HCT116 (cell line): ENCODE data around the gene MYH14. TPM values are rescaled to one million over a fixed set of nuclear protein-coding genes. Genes with fewer than 3 reads are reported as not detected.

ENCODE experiments used
- ATAC-seq: fragments of 200-7000 bp; cut with Tn5 transposase; 2 replicates; pipeline ENCODE4 v1.9.1; 2020; ENCODE audit warnings: mild to moderate bottlenecking, moderate library complexity
- BruUV-seq: library from RNA; stranded (reverse); fragments of 400-500 nt; replicated peaks from 2 replicates; lab custom pipeline; 2021; lab: Mats Ljungman, UMichigan
- CTCF ChIA-PET: fragments of 300-600 bp; sonication (Branson Sonifier 250); formaldehyde crosslinking; loops from one replicate; lab custom pipeline; 2021; ENCODE audit warnings: antibody characterized with exemption; lab: Charles Lee
- POLR2A ChIA-PET: fragments of 300-600, 350-600 bp; sonication (Branson Sonifier 250); formaldehyde crosslinking; loops from one replicate; lab custom pipeline; 2021; ENCODE audit warnings: antibody characterized with exemption; lab: Charles Lee
- RAD21 ChIA-PET, 2 experiments: fragments of 300-600 bp; sonication (Branson Sonifier 250); formaldehyde crosslinking; loops; one replicate each; lab custom pipeline; 2023; ENCODE audit warnings: low total read pairs in 2 of 2; ENCODE audit not compliant: uncharacterized antibody in 2 of 2, unreplicated experiment in 2 of 2, low non-redundant PET in 1 of 2; lab: Charles Lee
- DNase-seq: peaks from one replicate; pipeline ENCODE4 v3.0.0-alpha.2; 2010; ENCODE audit warnings: low read depth, low spot score
- H2AFZ ChIP-seq: fragments of 200-600 bp; shearing (Covaris generic), sonication (generic); 2 replicates; pipeline ENCODE4 v1.6.1; 2017; ENCODE audit warnings: low read depth, mixed run types, mixed read lengths, antibody characterized with exemption, low read length; ENCODE audit not compliant: poor library complexity, severe bottlenecking
- H3K27ac ChIP-seq: 2 replicates; pipeline ENCODE4 v1.5.1; 2012; ENCODE audit warnings: low read depth, low read length
- H3K27me3 ChIP-seq: fragments of 200-600 bp; sonication (generic); 2 replicates; pipeline ENCODE4 v1.6.1; 2016; ENCODE audit warnings: mixed run types, low read length, mixed read lengths; ENCODE audit not compliant: insufficient read depth
- H3K36me3 ChIP-seq, 2 experiments: fragments of 200-500 bp in 1 of 2; fragments of 200-600 bp in 1 of 2; sonication (Bioruptor generic) in 1 of 2; sonication (generic) in 1 of 2; 2 replicates each; pipeline versions ENCODE4 v1.5.1 to v1.6.1; 2014 to 2016; ENCODE audit warnings: low read length in 2 of 2, inconsistent platforms in 1 of 2, mixed read lengths in 1 of 2, mixed run types in 1 of 2; ENCODE audit not compliant: insufficient read depth in 2 of 2, control insufficient read depth in 1 of 2
- H3K4me1 ChIP-seq, 2 experiments: fragments of 200-600 bp in 1 of 2; sonication (generic) in 1 of 2; 2 replicates each; pipeline versions ENCODE4 v1.5.1 to v1.6.1; 2012 to 2017; ENCODE audit warnings: low read length in 2 of 2, inconsistent platforms in 1 of 2, mild to moderate bottlenecking in 1 of 2, mixed read lengths in 1 of 2, mixed run types in 1 of 2, moderate library complexity in 1 of 2; ENCODE audit not compliant: insufficient read depth in 2 of 2, control insufficient read depth in 1 of 2
- H3K4me2 ChIP-seq: fragments of 200-600 bp; sonication (generic); 2 replicates; pipeline ENCODE4 v1.6.1; 2017; ENCODE audit warnings: mixed run types, low read length, mixed read lengths
- H3K4me3 ChIP-seq, 2 experiments: fragments of 200-600 bp in 1 of 2; sonication (generic) in 1 of 2; replicated peaks in 1 of 2; 2 replicates each; pipeline ENCODE4 v1.5.1; 2011 to 2016; ENCODE audit warnings: low read length in 2 of 2, control low read depth in 1 of 2, low read depth in 1 of 2, mild to moderate bottlenecking in 1 of 2, mixed read lengths in 1 of 2, mixed run types in 1 of 2
- H3K79me2 ChIP-seq: fragments of 200-600 bp; sonication (generic); 2 replicates; pipeline ENCODE4 v1.6.1; 2017; ENCODE audit warnings: mild to moderate bottlenecking, mixed run types, low read length, moderate library complexity, mixed read lengths; ENCODE audit not compliant: insufficient read depth
- H3K9ac ChIP-seq: fragments of 200-600 bp; sonication (generic); 2 replicates; pipeline ENCODE4 v1.6.1; 2016; ENCODE audit warnings: low read length, mixed read lengths
- H3K9me2 ChIP-seq: fragments of 200-600 bp; sonication (generic), shearing (Covaris generic); 2 replicates; pipeline ENCODE4 v1.6.1; 2017; ENCODE audit warnings: mixed run types, mild to moderate bottlenecking, moderate library complexity; ENCODE audit not compliant: insufficient read depth
- H3K9me3 ChIP-seq, 2 experiments: fragments of 200-500 bp in 1 of 2; fragments of 200-600 bp in 1 of 2; sonication (Bioruptor generic) in 1 of 2; sonication (generic) in 1 of 2; 2 replicates each; pipeline ENCODE4 v1.6.1; 2014 to 2017; ENCODE audit warnings: low read length in 2 of 2, mixed read lengths in 2 of 2, inconsistent platforms in 1 of 2, low read depth in 1 of 2, mild to moderate bottlenecking in 1 of 2, mixed run types in 1 of 2, moderate library complexity in 1 of 2; ENCODE audit not compliant: control insufficient read depth in 1 of 2, insufficient read depth in 1 of 2
- H4K20me1 ChIP-seq: fragments of 200-600 bp; sonication (generic), shearing (Covaris generic); 2 replicates; pipeline ENCODE4 v1.6.1; 2017; ENCODE audit warnings: mixed run types, mild to moderate bottlenecking, moderate library complexity; ENCODE audit not compliant: insufficient read depth
- CTCF ChIP-seq, 3 experiments: fragments of 200-600 bp in 1 of 3; sonication (generic) in 1 of 3; IDR thresholded peaks in 2 of 3; conservative IDR thresholded peaks in 1 of 3; 2 replicates each; pipeline ENCODE4 v1.5.1; 2012 to 2017; ENCODE audit warnings: low read depth in 2 of 3, low read length in 2 of 3, antibody characterized with exemption in 1 of 3, borderline replicate concordance in 1 of 3, control low read depth in 1 of 3, mild to moderate bottlenecking in 1 of 3, mixed read lengths in 1 of 3, mixed run types in 1 of 3, moderate library complexity in 1 of 3; ENCODE audit not compliant: insufficient read depth in 1 of 3
- EGR1 ChIP-seq: IDR thresholded peaks from 2 replicates; pipeline ENCODE4 v1.6.1; 2012; ENCODE audit warnings: low read depth
- EZH2phosphoT487 ChIP-seq: fragments of 200-600 bp; IDR thresholded peaks from 2 replicates; pipeline ENCODE4 v1.6.1; 2018; ENCODE audit warnings: antibody characterized with exemption, borderline replicate concordance
- POLR2AphosphoS5 ChIP-seq: IDR thresholded peaks from 2 replicates; pipeline ENCODE4 v1.6.1; 2011; ENCODE audit warnings: mild to moderate bottlenecking, low read depth, low read length, moderate library complexity
- SRF ChIP-seq: IDR thresholded peaks from 2 replicates; pipeline ENCODE4 v1.6.1; 2012; ENCODE audit warnings: low read depth
- TCF7L2 ChIP-seq: IDR thresholded peaks from 2 replicates; pipeline ENCODE4 v1.7.0; 2011; ENCODE audit warnings: borderline replicate concordance, inconsistent platforms; ENCODE audit not compliant: insufficient read depth, insufficient read length; ENCODE audit errors: extremely low read depth
- ZNF274 ChIP-seq: fragments of 200-500 bp; sonication (Bioruptor generic); IDR thresholded peaks from 2 replicates; pipeline ENCODE4 v1.6.1; 2014; ENCODE audit warnings: mild to moderate bottlenecking, low read depth, low read length, inconsistent platforms
- intact Hi-C: fragments of 100-400 bp; cut with micrococcal nuclease; formaldehyde crosslinking; loops from 2 replicates; pipeline ENCODE4 v1.10.0; 2022
- total RNA-seq: library from RNA; stranded (reverse); gene quantifications from one replicate; pipeline ENCODE4 v1.2.1, GENCODE V29; 2021; ENCODE audit not compliant: unreplicated experiment
- TF ChIP-seq, protein P1 (sequence below): IDR thresholded peaks from 2 replicates; pipeline ENCODE4 v1.6.1; 2011; ENCODE audit warnings: mild to moderate bottlenecking, low read length, moderate library complexity; ENCODE audit not compliant: insufficient replicate concordance; ENCODE audit errors: extremely low read depth

MYH14 gene
- total RNA-seq, 1 experiment from 2014 or later, result 60.1 TPM

GRCh38 chr19:50301607-50301971 lies 98.2 kb downstream of the MYH14 start (continued):
- TF ChIP-seq CTCF (IDR thresholded peaks at IDR 0.05 in 2 of 3, conservative IDR thresholded peaks at IDR 0.05 in 1 of 3; ENCODE audit: borderline replicate concordance in 1 of 3, insufficient read depth in 1 of 3, low read depth in 2 of 3, low read length in 2 of 3) (no peak), ZNF274 (no peak), EZH2phosphoT487 (no peak)

- H3K9me3 ChIP-seq, result no peaks in the 10 kb centered on the region
- H3K36me3 ChIP-seq, result no peaks in the 10 kb centered on the region
- no TSS peak for BruUV-seq
- no peak for DNase-seq
- ChIA-PET POLR2A (no interaction called here), CTCF (no interaction called here), RAD21 (no interaction called here)
- H3K9me2 ChIP-seq, result no peaks in the 10 kb centered on the region
- no peaks in the 10 kb centered on the region for H3K27me3 ChIP-seq
- no peak overlapping the region for H3K4me2 ChIP-seq
- no peaks in the 10 kb centered on the region for H4K20me1 ChIP-seq
- H2AFZ ChIP-seq, result no peak overlapping the region
- H3K9ac ChIP-seq, result no peak overlapping the region
- H3K27ac ChIP-seq, result no peak overlapping the region
- intact Hi-C loops, result no loop called here
- peaks cover 10 to 19% of the 10 kb centered on the region in 2 experiments for H3K4me1 ChIP-seq
- no peak for TF ChIP-seq POLR2AphosphoS5
- no peak for TF ChIP-seq SRF
- TF ChIP-seq TCF7L2, result no peak
- TF ChIP-seq EGR1, result no peak
- TF ChIP-seq CTCF (IDR thresholded peaks at IDR 0.05 in 2 of 3, conservative IDR thresholded peaks at IDR 0.05 in 1 of 3; ENCODE audit: borderline replicate concordance in 1 of 3, insufficient read depth in 1 of 3, low read depth in 2 of 3, low read length in 2 of 3), result no peak
- TF ChIP-seq, protein P1, sequence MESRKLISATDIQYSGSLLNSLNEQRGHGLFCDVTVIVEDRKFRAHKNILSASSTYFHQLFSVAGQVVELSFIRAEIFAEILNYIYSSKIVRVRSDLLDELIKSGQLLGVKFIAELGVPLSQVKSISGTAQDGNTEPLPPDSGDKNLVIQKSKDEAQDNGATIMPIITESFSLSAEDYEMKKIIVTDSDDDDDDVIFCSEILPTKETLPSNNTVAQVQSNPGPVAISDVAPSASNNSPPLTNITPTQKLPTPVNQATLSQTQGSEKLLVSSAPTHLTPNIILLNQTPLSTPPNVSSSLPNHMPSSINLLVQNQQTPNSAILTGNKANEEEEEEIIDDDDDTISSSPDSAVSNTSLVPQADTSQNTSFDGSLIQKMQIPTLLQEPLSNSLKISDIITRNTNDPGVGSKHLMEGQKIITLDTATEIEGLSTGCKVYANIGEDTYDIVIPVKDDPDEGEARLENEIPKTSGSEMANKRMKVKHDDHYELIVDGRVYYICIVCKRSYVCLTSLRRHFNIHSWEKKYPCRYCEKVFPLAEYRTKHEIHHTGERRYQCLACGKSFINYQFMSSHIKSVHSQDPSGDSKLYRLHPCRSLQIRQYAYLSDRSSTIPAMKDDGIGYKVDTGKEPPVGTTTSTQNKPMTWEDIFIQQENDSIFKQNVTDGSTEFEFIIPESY, result no peak
- H3K4me3 ChIP-seq, result no peak overlapping the region
- H3K79me2 ChIP-seq, result no peaks in the 10 kb centered on the region
- no peak for ATAC-seq
These were observed 100.1 kb downstream of the MYH14 start for GRCh38 chr19:50303558-50303957.
